HEK293 (cell line): Measurements from ENCODE around the gene PMF1.
A peak's percentile ranks its signal among the peaks of the same experiment; 100 is the strongest.
"Not testable (repeated sequence)": the region's sequence is repeated elsewhere in the genome, so short reads cannot be mapped to it uniquely, and the experiment has no call there.

ENCODE experiments used
- CTCF ChIA-PET: fragments of 350-600 bp; formaldehyde crosslinking; extraction: SDS; loops from one replicate; lab custom pipeline; 2021; ENCODE audit warnings: antibody characterized with exemption; lab: Yijun Ruan, JAX
- POLR2A ChIA-PET: fragments of 300-600 bp; formaldehyde crosslinking; extraction: SDS; loops from one replicate; lab custom pipeline; 2020; ENCODE audit warnings: antibody characterized with exemption, inconsistent platforms; lab: Yijun Ruan, JAX
- H3K27ac ChIP-seq: fragments of 200-500 bp; sonication (Bioruptor generic); 2 replicates; pipeline ENCODE4 v1.5.1; 2014; ENCODE audit warnings: low read depth, low read length, control low read depth, inconsistent platforms; ENCODE audit errors: extremely low read depth
- H3K36me3 ChIP-seq, 2 experiments: fragments of 200-500 bp in 1 of 2; sonication (Bioruptor generic) in 1 of 2; 1 replicate in 1 of 2; 2 replicates in 1 of 2; pipeline ENCODE4 v1.5.1; 2014 to 2017; ENCODE audit warnings: inconsistent platforms in 2 of 2, low read length in 2 of 2; ENCODE audit not compliant: control insufficient read depth in 2 of 2, insufficient read depth in 1 of 2
- H3K4me1 ChIP-seq: fragments of 200-500 bp; sonication (Bioruptor generic); 2 replicates; pipeline ENCODE4 v1.5.1; 2014; ENCODE audit warnings: mild to moderate bottlenecking, low read length, inconsistent platforms; ENCODE audit not compliant: control insufficient read depth, insufficient read depth
- H3K4me3 ChIP-seq: 2 replicates; pipeline ENCODE4 v1.5.1; 2011; ENCODE audit warnings: low read depth, mild to moderate bottlenecking, control low read depth, low read length, moderate library complexity
- H3K9me3 ChIP-seq: fragments of 200-500 bp; sonication (Bioruptor generic); 2 replicates; pipeline ENCODE4 v1.5.1; 2014; ENCODE audit warnings: low read depth, low read length, inconsistent platforms; ENCODE audit not compliant: control insufficient read depth, insufficient read depth
- BCL11B ChIP-seq: fragments of 450-650 bp; formaldehyde crosslinking; IDR thresholded peaks from 2 replicates; pipeline ENCODE4 v1.5.1; 2016; ENCODE audit warnings: low read depth, missing biosample characterization, missing genetic modification characterization
- GLI4 ChIP-seq: fragments of 450-650 bp; formaldehyde crosslinking; IDR thresholded peaks from 2 replicates; pipeline ENCODE4 v1.5.1; 2016; ENCODE audit warnings: missing biosample characterization, missing genetic modification characterization
- OVOL3 ChIP-seq: fragments of 450-650 bp; formaldehyde crosslinking; IDR thresholded peaks from 2 replicates; pipeline ENCODE4 v1.5.1; 2016; ENCODE audit warnings: missing biosample characterization, missing genetic modification characterization
- PRDM1 ChIP-seq: fragments of 450-650 bp; formaldehyde crosslinking; IDR thresholded peaks from 2 replicates; pipeline ENCODE4; 2016; ENCODE audit warnings: missing biosample characterization, missing genetic modification characterization
- SETDB1 ChIP-seq: IDR thresholded peaks from one replicate; pipeline ENCODE4 v1.6.1; 2017; ENCODE audit warnings: mild to moderate bottlenecking, low read length, moderate library complexity, mixed read lengths; ENCODE audit not compliant: insufficient read length
- TRIM28 ChIP-seq: IDR thresholded peaks from 2 replicates; pipeline ENCODE4 v1.6.1; 2011; ENCODE audit warnings: low read length, control low read depth, borderline replicate concordance
- ZNF121 ChIP-seq: fragments of 450-650 bp; formaldehyde crosslinking; IDR thresholded peaks from 2 replicates; pipeline ENCODE4 v1.5.1; 2016; ENCODE audit warnings: missing biosample characterization, missing genetic modification characterization
- ZNF366 ChIP-seq: fragments of 450-650 bp; formaldehyde crosslinking; conservative IDR thresholded peaks from 2 replicates; pipeline ENCODE4 v1.5.1; 2016; ENCODE audit warnings: missing biosample characterization, missing genetic modification characterization
- ZNF626 ChIP-seq: fragments of 450-650 bp; sonication (Bioruptor Pico); formaldehyde crosslinking; IDR thresholded peaks from 2 replicates; pipeline ENCODE4 v1.5.1; 2018; ENCODE audit warnings: missing biosample characterization, missing genetic modification characterization, inconsistent platforms
- TF ChIP-seq, protein P1 (sequence below): fragments of 450-650 bp; formaldehyde crosslinking; IDR thresholded peaks from 2 replicates; pipeline ENCODE4 v1.5.1; 2017; ENCODE audit warnings: missing biosample characterization, missing genetic modification characterization
- TF ChIP-seq, protein P2 (sequence below): fragments of 450-650 bp; formaldehyde crosslinking; IDR thresholded peaks from 2 replicates; pipeline ENCODE4 v1.5.1; 2016; ENCODE audit warnings: missing biosample characterization, missing genetic modification characterization
- TF ChIP-seq, protein P3 (sequence below): fragments of 450-650 bp; formaldehyde crosslinking; IDR thresholded peaks from 2 replicates; pipeline ENCODE4 v1.5.1; 2016; ENCODE audit warnings: missing biosample characterization, missing genetic modification characterization, low read depth

PMF1 gene

DNA sequence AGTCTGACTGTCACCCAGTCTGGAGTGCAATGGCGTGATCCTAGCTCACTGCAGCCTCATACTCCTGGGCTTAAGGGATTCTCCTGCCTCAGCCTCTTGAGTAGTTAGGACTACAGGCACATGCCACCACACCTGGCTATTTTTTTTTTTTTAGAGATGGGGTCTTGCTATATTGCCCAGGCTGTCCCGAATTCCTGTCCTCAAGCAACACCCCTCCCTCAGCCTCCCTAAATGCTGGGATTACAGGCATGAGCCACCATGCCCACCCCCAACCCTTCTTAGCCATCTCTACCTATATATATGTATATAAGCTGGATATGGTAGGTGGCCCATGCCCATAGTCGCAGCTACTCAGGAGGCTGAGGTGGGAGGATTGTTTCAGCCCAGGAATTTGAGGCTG lies 32.3 kb upstream of the PMF1 start:
- Histone ChIP-seq H3K36me3 (no peaks in the 10 kb centered on the region), H3K9me3 (no peaks in the 10 kb centered on the region), H3K27ac (no peak overlapping the region), H3K4me3 (no peak overlapping the region), H3K4me1 (no peaks in the 10 kb centered on the region)
- ChIA-PET CTCF (interaction anchor here (0.6 to 1.0 kb wide), 3 partner anchors 34 to 199 kb away, joined by 3 to 5 read pairs (median 3); no protein-coding TSS in a partner anchor), POLR2A (interaction anchor here (0.6 kb wide), 1 partner anchor 524 kb away, joined by 4 read pairs; no protein-coding TSS in a partner anchor)
- no peak for TF ChIP-seq ZNF626 (tag by site-specific recombination)
- TF ChIP-seq ZNF366, result no peak
- TF ChIP-seq PRDM1, result no peak
- TF ChIP-seq GLI4, result no peak
- TF ChIP-seq OVOL3 (tag by site-specific recombination), result no peak
- no peak for TF ChIP-seq BCL11B (tag by site-specific recombination)
- TF ChIP-seq, protein P1, sequence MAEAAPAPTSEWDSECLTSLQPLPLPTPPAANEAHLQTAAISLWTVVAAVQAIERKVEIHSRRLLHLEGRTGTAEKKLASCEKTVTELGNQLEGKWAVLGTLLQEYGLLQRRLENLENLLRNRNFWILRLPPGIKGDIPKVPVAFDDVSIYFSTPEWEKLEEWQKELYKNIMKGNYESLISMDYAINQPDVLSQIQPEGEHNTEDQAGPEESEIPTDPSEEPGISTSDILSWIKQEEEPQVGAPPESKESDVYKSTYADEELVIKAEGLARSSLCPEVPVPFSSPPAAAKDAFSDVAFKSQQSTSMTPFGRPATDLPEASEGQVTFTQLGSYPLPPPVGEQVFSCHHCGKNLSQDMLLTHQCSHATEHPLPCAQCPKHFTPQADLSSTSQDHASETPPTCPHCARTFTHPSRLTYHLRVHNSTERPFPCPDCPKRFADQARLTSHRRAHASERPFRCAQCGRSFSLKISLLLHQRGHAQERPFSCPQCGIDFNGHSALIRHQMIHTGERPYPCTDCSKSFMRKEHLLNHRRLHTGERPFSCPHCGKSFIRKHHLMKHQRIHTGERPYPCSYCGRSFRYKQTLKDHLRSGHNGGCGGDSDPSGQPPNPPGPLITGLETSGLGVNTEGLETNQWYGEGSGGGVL, result no peak
- TF ChIP-seq ZNF121, result peak; percentile 85
- TF ChIP-seq, protein P2, sequence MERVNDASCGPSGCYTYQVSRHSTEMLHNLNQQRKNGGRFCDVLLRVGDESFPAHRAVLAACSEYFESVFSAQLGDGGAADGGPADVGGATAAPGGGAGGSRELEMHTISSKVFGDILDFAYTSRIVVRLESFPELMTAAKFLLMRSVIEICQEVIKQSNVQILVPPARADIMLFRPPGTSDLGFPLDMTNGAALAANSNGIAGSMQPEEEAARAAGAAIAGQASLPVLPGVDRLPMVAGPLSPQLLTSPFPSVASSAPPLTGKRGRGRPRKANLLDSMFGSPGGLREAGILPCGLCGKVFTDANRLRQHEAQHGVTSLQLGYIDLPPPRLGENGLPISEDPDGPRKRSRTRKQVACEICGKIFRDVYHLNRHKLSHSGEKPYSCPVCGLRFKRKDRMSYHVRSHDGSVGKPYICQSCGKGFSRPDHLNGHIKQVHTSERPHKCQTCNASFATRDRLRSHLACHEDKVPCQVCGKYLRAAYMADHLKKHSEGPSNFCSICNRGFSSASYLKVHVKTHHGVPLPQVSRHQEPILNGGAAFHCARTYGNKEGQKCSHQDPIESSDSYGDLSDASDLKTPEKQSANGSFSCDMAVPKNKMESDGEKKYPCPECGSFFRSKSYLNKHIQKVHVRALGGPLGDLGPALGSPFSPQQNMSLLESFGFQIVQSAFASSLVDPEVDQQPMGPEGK, result no peak

DNA sequence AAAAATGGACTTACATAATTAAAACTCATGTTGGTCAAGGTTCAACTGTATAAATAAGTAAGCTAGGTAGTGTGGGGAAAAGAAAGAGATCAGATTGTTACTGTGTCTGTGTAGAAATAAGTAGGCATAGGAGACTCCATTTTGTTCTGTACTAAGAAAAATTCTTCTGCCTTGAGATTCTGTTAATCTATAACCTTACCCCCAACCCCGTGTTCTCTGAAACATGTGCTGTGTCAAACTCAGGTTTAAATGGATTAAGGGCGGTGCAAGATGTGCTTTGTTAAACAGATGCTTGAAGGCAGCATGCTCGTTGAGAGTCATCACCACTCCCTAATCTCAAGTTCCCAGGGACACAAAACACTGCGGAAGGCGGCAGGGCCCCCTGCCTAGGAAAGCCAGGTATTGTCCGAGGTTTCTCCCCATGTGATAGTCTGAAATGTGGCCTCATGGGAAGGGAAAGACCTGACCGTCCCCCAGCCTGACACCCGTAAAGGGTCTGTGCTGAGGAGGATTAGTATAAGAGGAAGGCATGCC lies 31.3 kb upstream of the PMF1 start:
- H3K27ac ChIP-seq, CTCF ChIA-PET, H3K4me3 ChIP-seq, H3K9me3 ChIP-seq, POLR2A ChIA-PET, H3K36me3 ChIP-seq, H3K4me1 ChIP-seq: not testable (repeated sequence)

DNA sequence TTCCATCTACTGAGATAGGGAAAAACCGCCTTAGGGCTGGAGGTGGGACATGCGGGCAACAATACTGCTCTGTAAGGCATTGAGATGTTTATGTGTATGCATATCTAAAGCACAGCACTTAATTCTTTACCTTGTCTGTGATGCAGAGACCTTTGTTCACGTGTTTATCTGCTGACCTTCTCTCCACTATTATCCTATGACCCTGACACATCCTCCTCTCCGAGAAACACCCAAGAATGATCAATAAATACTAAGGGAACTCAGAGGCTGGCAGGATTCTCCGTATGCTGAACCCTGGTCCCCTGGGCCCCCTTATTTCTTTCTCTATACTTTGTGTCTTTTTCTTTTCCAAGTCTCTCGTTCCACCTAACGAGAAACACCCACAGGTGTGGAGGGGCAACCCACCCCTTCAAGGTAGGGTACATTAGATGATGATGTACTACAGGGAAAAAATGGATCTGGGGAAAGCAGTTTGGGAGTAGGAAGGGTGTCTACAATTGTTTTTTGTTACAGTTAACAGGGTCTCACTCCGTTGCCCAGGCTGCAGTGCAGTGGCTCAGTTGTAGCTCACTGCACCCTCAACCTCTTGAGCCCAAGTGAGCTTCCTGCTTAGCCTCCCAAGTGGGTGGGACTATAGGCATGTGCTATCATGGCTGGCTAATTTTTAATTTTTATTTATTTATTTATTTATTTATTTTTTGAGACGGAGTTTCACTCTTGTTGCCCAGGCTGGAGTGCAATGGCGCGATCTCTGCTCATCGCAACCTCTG lies 30.6 kb upstream of the PMF1 start:
- H3K4me3 ChIP-seq, H3K36me3 ChIP-seq, H3K4me1 ChIP-seq, H3K27ac ChIP-seq, POLR2A ChIA-PET, CTCF ChIA-PET, H3K9me3 ChIP-seq: not testable (repeated sequence)

DNA sequence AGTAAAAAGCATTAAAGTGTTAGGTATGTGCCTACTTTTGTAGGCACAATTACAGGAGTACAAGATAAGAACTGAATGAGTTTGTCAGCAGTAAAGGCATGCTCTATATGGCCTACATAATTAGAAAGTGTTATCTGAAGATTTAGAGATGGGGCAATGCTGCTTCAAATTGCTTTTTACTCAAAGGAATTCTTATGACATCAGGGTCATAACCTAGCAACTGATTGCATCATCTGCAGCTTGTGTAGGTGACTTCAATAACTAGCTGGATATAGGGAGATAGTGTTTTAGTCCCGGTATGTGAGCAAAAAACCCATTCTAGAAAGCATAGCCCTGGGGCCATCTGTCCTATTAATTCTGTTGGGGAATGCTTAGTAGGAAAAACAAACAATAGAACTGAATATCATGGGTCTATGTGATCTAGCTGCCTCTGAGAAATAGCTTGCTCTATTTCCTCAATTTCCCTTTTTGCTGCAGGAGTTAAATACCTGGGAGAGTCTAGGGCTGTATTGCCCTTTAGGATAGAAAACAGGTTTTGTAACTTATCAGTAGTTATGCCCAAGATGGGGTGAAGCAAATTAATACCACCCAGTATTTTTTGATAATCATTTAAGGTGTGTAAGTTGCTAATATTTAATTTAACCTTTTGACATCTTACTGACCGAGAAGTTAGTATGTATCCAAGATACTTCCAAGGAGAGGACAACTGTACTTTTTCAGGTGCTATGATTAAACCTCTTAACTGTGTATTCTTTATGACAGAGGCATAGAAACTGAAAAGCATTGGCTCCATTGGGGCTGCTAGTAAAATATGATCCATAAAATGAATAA lies 26.2 kb upstream of the PMF1 start:
- CTCF ChIA-PET, result interaction anchor here (0.8 kb wide), 1 partner anchor 57 kb away, joined by 3 read pairs; no protein-coding TSS in a partner anchor
- TF ChIP-seq TRIM28, result peak; percentile 91; the same call in 1 of the 2 replicates
- peak; percentile 90 for TF ChIP-seq SETDB1
- TF ChIP-seq, protein P3, sequence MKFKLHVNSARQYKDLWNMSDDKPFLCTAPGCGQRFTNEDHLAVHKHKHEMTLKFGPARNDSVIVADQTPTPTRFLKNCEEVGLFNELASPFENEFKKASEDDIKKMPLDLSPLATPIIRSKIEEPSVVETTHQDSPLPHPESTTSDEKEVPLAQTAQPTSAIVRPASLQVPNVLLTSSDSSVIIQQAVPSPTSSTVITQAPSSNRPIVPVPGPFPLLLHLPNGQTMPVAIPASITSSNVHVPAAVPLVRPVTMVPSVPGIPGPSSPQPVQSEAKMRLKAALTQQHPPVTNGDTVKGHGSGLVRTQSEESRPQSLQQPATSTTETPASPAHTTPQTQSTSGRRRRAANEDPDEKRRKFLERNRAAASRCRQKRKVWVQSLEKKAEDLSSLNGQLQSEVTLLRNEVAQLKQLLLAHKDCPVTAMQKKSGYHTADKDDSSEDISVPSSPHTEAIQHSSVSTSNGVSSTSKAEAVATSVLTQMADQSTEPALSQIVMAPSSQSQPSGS (tag by site-specific recombination), result 0 out of 2 replicates have a peak, but pooled peaks have one; percentile 9
- H3K27ac ChIP-seq, POLR2A ChIA-PET, H3K4me3 ChIP-seq, H3K9me3 ChIP-seq, H3K4me1 ChIP-seq, H3K36me3 ChIP-seq: not testable (repeated sequence)

DNA sequence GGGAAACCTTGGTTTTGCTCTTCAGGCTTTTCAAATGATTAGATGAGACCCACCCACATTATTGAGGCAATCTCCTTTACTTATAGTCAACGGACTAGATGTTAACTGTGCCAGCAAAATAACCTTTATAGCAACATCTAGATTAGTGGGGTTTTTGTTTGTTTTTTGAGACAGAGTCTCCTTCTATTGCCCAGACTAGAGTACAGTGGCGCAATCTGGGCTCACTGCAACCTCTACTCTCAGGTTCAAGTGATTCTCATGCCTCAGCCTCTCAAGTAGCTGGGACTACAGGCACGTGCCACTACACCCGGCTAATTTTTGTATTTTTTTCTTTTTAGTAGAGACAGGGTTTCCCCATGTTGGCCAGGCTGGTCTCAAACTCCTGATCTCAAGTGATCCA lies 22.5 kb upstream of the PMF1 start:
- H3K9me3 ChIP-seq, POLR2A ChIA-PET, H3K4me3 ChIP-seq, H3K27ac ChIP-seq, CTCF ChIA-PET, H3K4me1 ChIP-seq, H3K36me3 ChIP-seq: not testable (repeated sequence)
